Hepatocyte (in vitro differentiated cells): ENCODE data around the gene KIRREL3.

ENCODE experiments used
- CTCF ChIP-seq: fragments of 200-600 bp; sonication (generic); IDR thresholded peaks from 2 replicates; pipeline ENCODE4 v1.5.1; 2016; ENCODE audit warnings: antibody characterized with exemption, mild to moderate bottlenecking; ENCODE audit not compliant: poor library complexity
- EZH2 ChIP-seq: fragments of 200-600 bp; sonication (generic); IDR thresholded peaks from 2 replicates; pipeline ENCODE4 v1.6.1; 2016; ENCODE audit warnings: antibody characterized with exemption, mild to moderate bottlenecking, borderline replicate concordance
- EZH2phosphoT487 ChIP-seq: fragments of 200-600 bp; sonication (generic); IDR thresholded peaks from one replicate; pipeline ENCODE4 v1.6.1; 2018; ENCODE audit warnings: antibody characterized with exemption, mild to moderate bottlenecking, low read depth, moderate library complexity; ENCODE audit not compliant: unreplicated experiment, severe bottlenecking

- TF ChIP-seq CTCF, result no peak
- TF ChIP-seq EZH2phosphoT487, result no peak
- TF ChIP-seq EZH2, result no peak
These were observed 208.6 kb downstream of the KIRREL3 start for GRCh38 chr11:126791991-126792390.
